ENCODE results near the gene XPC.
"Not testable (repeated sequence)": the region's sequence is repeated elsewhere in the genome, so short reads cannot be mapped to it uniquely, and the experiment has no call there.

XPC gene

DNA sequence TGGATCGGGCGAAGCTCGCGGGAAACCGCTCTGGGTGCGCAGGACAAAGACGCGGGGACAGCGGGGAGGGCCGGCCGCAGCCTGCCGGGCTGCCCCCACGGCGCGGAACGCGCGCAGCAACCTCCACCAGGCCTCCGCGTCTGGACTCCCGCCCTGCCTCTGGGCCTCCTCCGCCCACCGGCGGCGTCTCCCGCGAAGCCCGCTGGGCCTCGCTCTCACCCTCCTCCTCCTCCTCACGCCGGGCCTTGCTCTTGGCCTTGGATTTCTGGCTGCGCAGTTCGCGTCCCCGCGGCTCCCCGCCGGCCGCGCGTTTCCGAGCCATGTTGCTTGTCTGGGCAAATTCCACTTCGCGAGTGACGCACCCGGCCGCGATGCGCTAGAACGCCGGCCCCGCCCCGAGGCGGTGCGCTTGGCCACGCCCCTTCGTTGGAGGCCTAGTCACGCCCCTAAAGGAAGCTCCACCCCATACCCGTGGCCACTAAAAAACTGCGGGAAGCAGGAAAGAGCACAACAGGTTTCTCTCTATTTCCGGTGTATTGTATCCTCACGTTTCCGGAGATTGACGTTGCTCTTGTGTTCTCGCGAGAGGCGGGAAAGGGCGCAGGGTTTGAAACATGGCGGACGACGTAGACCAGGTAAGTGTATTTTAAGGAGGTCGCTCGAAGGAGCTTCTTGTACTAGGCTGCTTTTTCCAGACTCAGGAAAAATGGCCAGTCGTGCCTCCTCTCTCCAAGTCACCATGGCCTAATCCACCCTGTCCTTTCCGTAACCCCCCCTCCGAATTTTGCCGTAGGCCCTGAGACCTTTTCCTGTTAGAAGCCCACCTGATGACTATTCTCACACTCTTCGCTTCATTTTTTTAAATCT lies at the start of gene XPC, which contains the start of gene LSM3:
TSS of gene XPC (minus strand) at position 355 of the 867 bp plus-strand sequence. CDS start at position 322, 33 bp downstream.
TSS of gene LSM3 (plus strand) at position 571 of the 867 bp plus-strand sequence. CDS start at position 615, 44 bp downstream.
- DNase-seq (ENCODE audit: low spot score), result peak; percentile 96
- peak; percentile 88 for FAIRE-seq

DNA sequence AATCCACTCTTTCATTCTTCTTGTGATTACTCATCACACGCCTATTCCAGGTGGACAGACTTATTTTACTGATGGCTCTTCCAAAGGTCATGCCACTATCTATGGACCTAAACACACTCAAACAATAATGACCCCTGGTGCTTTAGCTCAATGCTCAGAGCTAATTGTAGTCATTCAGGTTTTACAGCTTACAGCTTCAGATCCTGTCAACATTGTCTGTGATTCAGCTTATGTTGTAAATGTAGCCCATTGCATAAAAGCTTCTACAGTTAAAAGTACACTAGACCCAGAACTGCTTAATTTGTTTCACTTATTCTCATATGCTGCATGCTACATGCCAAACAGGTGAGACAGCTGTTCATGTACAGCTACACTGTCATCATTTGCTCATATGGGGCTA lies 49.5 kb upstream of the XPC start:
- no peak for FAIRE-seq

GRCh38 chr3:14226351-14226750 lies 48.0 kb upstream of the XPC start:
- not testable (repeated sequence) for DNase-seq (ENCODE audit: low spot score); FAIRE-seq

More for the DNA sequence above, 49.5 kb upstream of the XPC start:
- no peak for DNase-seq (ENCODE audit: low spot score)

DNA sequence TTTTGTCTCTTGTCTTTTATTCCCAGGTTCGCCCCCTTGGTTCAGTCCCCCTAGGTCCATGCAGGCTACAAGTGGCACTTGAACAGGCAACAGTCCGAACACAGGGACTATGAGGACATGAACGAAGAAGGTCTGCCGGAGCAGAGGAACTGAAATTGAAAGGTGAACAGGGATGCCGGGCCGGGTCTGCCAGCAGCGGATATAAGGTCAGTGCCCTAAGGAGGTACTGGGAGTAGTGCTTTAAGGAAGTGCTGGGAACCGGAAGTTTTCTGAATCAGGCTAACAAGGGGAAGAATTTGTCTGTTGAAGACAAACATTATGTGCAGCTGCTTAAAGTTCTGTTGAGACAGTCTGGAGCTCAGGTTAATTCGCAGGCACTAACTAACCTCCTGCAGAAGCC lies 47.0 kb upstream of the XPC start:
- FAIRE-seq (no peak), DNase-seq (ENCODE audit: low spot score) (no peak)

DNA sequence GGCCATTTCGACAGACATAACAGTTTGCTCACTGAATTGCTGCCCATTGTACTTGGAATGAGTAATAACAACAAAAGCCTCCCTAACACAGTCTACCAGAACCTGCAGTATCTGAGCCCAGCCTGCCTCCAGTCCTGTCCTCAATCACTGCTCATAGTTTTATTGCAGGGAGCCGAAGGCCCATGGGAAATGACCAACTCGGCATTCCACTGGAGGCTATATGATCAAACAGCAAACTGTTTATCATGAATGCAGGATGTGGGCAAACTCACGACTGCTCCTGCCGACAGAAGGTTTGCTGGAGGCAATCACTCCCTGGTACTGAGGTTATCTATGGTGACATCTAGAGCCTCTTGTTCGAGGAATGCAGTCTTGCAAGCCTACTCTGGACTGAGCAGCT lies 46.5 kb upstream of the XPC start:
- DNase-seq (ENCODE audit: low spot score) (no peak), FAIRE-seq (no peak)

DNA sequence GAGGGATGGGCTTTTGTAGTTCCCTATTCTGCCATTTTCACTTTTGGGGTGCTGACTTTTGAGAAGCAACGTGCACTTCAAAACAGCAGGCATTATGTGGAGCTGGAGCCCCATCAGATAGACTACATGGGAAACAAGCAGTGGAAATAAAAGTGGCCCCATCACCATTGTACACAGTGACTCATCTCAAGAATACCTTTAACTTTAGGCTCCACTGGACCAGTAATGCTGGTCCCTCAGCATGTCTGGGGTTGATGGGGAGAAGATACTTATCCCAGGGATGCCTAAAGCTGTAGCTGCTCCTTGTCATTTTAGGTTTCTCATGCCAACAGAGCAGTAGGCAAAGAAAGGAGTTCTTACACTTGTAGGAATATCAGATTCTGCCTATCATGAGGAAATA lies 45.2 kb upstream of the XPC start:
- FAIRE-seq, result no peak
- no peak for DNase-seq (ENCODE audit: low spot score)

GRCh38 chr3:14222900-14223594 lies 44.6 kb upstream of the XPC start:
- no peak for FAIRE-seq

DNA sequence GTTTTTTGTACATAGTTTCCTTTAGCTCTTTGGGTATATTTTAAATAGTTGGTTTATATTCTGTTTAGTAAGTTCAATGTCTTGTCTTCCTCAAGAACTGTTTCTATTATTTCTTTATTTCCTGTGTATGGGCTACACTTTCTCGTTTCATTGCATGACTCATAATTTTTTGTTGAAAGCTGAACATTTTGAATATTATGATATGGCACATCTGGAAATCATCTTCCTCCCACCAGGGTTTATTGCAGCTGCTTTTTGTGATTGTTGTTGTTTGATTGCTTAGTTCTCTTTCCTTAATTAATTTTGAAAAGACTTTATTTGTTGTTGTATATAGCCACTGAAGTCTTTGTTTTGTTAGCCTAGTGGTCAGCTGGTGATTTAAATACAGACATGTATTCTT lies 44.1 kb upstream of the XPC start:
- FAIRE-seq (no peak), DNase-seq (ENCODE audit: low spot score) (no peak)

More at GRCh38 chr3:14222900-14223594, 44.6 kb upstream of the XPC start:
- no peak for DNase-seq (ENCODE audit: low spot score)

GRCh38 chr3:14221902-14222301 lies 43.5 kb upstream of the XPC start:
- DNase-seq (ENCODE audit: low spot score), result no peak
- no peak for FAIRE-seq

DNA sequence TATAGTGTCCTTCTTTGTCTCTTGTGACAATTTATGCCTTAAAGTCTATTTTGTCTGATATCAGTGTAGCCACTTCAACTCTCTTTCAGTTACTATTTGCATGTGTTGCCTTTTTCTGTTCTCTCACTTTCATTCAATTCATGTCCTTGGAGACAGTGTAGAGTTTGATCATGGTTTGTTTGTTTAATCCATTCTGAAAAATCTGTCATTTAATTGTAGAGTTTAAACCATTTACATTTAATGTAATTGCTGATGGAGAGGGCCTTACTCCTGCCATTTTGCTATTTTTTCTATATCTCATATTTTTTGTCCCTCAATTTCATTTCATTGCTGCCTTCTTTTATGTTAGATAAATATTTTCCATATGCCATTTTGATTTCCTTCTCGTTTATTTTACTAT lies 42.5 kb upstream of the XPC start:
- FAIRE-seq, result no peak

DNA sequence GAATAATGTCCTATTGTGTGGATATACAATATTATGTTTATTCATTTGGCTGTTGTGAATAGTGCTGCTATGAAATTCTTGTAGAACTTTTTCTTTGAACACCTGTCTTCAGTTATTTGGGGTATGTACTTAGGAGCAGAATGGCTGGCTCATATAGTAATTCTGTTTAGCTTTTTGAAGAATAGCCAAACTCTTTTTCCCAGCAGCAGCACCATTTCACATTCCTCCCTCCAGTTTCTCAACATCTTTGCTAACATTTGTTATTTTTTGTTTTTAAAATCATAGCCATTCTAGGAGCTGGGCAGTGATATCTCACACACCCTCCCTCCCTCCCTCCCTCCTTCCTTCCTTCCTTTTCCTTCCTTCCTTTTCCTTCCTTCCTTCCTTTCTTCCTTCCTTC lies 40.0 kb upstream of the XPC start:
- FAIRE-seq, result no peak

More for the DNA sequence above, 42.5 kb upstream of the XPC start:
- DNase-seq (ENCODE audit: low spot score), result no peak

DNA sequence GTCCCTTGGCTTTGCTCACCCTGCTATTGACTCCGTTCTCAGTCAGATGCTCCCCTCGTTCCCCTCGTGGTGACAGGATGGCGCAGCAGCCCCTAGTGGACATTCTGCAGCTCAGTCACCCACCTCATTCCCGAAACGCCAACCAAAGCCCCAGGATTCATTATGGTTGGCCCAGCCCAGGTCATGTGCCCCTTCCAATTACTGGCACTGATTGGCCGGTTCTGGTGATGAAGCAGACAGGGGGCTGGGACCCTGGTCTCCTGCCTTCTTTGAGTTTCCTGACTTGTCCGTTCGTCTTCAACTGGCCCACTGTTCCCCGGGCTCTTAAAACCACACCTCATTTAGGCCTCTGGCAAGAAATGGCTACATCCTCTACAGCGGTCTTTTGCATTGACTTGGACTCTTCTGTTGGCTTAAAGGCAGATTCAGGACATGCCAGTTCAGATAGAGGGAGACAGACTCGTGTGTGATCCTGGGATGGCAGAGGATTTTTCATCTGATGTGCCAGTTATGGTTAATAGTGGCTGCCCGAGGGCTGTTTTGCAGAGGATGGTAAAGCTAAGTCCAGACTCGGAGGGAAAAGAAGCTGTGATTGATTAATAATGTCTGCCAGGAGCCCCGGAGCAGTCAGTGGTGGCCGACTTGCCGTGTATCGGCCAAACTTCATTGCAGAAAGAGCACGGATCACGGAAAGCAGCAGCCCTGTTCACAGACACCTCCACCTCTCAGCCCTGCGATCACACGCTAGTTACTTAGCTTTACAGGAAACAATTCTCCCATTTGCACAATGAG lies 38.1 kb upstream of the XPC start:
- no peak for FAIRE-seq
- no peak for DNase-seq (ENCODE audit: low spot score)

More for the DNA sequence above, 40.0 kb upstream of the XPC start:
- no peak for DNase-seq (ENCODE audit: low spot score)

GRCh38 chr3:14214764-14215163 lies 36.4 kb upstream of the XPC start:
- no peak for FAIRE-seq

DNA sequence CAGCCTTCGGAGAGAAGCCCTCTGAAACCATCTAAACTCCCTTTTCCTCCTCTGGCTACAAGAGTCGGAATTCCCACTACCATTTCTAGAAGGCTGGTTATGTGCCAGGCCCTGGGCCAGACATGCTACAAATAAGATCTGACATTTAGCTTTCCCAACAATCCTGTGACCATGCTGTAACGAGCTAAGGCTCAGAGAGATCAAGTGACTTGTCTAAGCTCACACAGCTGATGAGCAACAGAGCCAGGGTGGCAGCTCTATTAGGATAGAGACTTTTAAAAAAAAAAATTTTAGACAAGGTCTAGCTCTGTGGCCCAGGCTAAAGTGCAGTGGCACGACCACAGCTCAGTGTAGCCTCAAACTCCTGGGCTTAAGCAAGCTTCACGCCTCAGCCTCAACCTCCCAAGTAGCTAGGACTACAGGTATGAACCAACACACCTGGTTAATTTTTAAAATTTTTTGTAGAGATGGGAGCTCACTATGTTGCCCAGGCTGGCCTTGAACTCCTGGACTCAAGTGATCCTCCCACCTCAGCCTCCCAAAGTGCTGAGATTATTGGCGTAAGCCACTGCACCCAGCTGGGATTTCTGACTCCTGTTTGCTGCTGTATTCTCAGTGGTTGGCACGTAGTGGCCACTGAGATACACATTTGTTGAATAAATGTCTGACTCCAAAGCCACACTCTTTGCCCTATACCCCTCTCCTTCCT lies 34.8 kb upstream of the XPC start:
- FAIRE-seq, result no peak
- DNase-seq (ENCODE audit: low spot score), result no peak

More at GRCh38 chr3:14214764-14215163, 36.4 kb upstream of the XPC start:
- DNase-seq (ENCODE audit: low spot score), result no peak

- FAIRE-seq (no peak), DNase-seq (ENCODE audit: low spot score) (no peak)
Measured at GRCh38 chr3:14212032-14212431, 33.6 kb upstream of the XPC start.

DNA sequence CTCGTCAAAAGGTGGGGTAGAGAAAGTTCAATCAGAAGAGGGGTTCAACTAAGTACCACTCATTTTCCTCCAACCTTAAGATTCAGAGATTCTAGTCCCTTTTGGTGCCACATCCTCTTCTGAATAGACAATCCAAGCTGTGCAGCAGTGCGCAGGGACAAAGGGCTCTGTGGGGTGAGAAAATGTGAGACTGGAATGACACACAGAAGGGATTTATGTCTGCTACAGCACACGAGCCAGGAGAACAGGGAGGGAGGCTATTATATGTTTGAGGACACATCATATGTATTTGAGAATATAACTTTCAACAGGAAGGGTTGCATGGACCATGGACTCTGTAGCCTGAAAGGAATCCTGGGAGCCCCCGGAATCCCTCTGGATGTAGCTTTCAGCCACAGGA lies 33.2 kb upstream of the XPC start:
- DNase-seq (ENCODE audit: low spot score), result no peak
- FAIRE-seq, result no peak

GRCh38 chr3:14210843-14211594 lies 32.6 kb upstream of the XPC start:
- peak; percentile 35 for DNase-seq (ENCODE audit: low spot score)
- FAIRE-seq, result no peak

GRCh38 chr3:14210290-14210688 lies 31.9 kb upstream of the XPC start:
- no peak for FAIRE-seq
- no peak for DNase-seq (ENCODE audit: low spot score)

DNA sequence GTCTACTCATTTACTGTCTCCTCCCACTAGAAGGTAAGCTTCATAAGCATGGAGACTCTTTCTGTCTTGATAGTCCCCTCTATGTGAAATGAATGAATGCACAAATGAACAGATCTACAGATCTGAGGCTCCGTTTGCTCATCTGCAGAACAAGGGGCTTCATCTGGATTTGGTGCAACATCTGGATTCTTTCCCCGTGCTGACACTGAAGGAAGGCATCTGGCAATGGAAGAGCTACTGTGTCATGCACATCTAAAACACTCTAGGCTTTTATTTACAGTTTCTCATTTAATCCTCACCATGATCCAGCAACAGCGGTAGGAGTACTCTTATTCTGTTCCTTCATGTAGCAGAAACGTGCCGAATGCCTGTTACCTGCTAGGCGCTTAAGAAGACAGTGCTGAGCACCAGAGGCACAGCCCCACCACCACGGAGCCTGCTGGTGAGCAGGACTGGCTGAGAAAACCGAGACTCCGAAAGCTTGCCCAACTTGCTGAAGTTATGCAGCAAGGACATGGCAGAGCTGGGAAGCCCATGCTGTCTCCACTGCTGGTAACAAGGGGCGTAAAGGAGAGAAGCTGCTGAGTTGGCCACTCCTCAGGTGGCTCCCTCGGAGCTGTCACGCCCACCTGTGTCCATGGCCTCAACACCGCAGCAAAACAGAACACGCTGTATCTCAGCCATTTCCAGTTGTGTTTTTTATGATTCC lies 31.3 kb upstream of the XPC start:
- no peak for DNase-seq (ENCODE audit: low spot score)
- no peak for FAIRE-seq

GRCh38 chr3:14208977-14209394 lies 30.6 kb upstream of the XPC start:
- FAIRE-seq, result no peak

More at GRCh38 chr3:14208977-14209394, 30.6 kb upstream of the XPC start:
- no peak for DNase-seq (ENCODE audit: low spot score)

Data from RCC 7860 (cell line).